Measurements from ENCODE around the gene CDCP2.

DNA sequence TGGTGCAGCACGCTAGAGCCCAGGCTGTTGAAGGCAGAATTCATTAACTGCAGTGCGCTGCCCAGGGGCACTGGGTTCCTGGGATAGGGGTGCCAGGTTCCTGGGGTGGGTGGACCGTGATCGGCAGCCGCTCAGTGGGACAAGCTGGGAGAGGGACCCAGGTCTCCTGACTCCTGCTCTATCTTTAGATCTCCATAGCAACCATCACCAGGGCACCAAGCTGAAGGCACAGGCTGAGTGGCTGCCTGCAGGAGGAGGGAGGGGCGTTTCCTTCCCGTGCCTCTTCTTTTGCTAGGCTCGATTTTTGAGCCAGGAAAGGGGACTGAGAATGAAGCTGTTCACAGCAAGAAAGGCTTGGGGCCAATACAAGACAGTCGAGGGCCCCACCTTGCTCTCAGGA is 20.9 kb upstream of the CDCP2 start:
- TF ChIP-seq, protein P1, sequence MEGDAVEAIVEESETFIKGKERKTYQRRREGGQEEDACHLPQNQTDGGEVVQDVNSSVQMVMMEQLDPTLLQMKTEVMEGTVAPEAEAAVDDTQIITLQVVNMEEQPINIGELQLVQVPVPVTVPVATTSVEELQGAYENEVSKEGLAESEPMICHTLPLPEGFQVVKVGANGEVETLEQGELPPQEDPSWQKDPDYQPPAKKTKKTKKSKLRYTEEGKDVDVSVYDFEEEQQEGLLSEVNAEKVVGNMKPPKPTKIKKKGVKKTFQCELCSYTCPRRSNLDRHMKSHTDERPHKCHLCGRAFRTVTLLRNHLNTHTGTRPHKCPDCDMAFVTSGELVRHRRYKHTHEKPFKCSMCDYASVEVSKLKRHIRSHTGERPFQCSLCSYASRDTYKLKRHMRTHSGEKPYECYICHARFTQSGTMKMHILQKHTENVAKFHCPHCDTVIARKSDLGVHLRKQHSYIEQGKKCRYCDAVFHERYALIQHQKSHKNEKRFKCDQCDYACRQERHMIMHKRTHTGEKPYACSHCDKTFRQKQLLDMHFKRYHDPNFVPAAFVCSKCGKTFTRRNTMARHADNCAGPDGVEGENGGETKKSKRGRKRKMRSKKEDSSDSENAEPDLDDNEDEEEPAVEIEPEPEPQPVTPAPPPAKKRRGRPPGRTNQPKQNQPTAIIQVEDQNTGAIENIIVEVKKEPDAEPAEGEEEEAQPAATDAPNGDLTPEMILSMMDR (IDR thresholded peaks at IDR 0.05): no peak
- TF ChIP-seq POLR2A (IDR thresholded peaks at IDR 0.05): no peak

Data from body of pancreas (tissue), 4 donors.